Suppressor macrophage treated with lipopolysaccharide for 1 hour (primary cell): ENCODE measurements around the gene JMJD8.

Source experiments
- DNase-seq, 3 donors: peaks; one replicate each; pipeline ENCODE4 v3.0.0-alpha.2; 2020 to 2022

Gene JMJD8

GRCh38 chr16:637081-638018 lies 46.8 kb downstream of the JMJD8 start:
- peak; percentile 85 to 98 (median 95) for DNase-seq

DNA sequence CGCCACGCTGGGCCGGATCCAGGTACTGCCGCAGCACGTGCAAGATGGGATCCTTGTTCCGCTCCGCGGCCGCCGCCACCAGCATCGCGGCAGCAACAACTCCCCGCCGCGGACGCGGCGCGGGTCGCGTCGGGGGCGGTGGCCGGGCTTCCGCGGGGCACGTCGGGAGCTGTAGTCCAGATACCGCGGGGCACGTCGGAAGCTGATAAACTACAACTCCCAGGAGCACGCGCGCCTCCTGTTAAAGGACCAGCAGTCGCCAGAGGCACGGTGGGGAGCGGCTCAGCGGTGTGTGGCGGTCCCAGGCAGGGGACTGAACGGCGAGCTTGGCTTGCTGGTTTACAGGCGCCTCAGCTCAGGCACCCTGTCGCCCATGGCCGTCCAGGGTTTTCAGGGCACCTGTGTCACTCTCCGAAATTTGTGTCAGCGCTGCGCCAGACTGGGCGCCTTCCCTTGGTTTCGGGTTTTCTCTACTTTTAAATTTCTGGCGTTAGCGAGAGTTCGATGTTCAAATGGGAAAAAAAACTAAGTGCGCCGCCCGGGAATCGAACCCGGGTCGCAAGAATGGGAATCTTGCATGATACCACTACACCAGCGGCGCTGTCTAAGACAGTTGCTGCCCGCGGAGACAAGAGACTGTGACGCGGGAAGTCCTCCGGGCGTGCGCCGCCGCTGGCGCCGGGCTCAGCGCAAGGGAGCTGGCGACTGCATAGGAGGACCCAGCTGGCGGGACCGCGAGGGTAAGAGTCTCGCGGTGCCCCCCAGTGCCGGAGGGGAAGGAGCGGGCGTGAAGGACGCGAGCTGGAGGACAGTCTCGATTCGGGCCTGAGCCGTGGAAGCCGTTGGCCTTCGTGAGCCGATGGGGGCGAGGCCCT lies 47.7 kb downstream of the JMJD8 start, which contains the start of gene METTL26:
Gene METTL26, minus strand, starts transcription at position 100 of the 875 bp plus-strand sequence. Its CDS starts 15 bp downstream, at position 85.
- DNase-seq = peak; percentile 96 to 97 (median 97)

GRCh38 chr16:635573-636205 lies 48.4 kb downstream of the JMJD8 start:
- DNase-seq = peak in 1 of 3 donors; percentile 10

DNA sequence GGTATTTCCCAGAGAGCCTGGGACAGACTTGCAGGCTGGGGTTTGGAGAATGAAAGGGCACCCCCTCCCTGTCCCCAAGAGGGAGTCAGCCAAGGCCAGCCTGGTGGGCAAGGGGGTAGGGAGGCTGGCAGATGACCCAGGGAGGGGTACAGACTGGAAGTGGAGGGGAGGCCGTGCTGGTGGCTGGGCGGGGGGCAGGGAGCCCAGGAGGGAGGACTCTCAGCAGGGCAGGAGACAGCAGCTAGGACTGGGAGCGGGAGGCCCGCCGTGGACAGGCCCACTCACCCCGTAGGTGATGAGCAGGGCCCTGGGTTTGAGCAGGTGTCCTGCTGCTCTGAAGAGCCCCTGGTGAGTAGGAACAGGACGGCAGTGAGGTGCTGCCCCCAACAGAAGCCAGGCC lies 49.1 kb downstream of the JMJD8 start:
- no peak for DNase-seq

- DNase-seq = no peak
These were observed 50.0 kb downstream of the JMJD8 start for GRCh38 chr16:634051-634670.

- no peak for DNase-seq
These were observed 50.6 kb downstream of the JMJD8 start for GRCh38 chr16:633336-634050.

GRCh38 chr16:632486-633335 lies 51.4 kb downstream of the JMJD8 start:
- no peak for DNase-seq

DNA sequence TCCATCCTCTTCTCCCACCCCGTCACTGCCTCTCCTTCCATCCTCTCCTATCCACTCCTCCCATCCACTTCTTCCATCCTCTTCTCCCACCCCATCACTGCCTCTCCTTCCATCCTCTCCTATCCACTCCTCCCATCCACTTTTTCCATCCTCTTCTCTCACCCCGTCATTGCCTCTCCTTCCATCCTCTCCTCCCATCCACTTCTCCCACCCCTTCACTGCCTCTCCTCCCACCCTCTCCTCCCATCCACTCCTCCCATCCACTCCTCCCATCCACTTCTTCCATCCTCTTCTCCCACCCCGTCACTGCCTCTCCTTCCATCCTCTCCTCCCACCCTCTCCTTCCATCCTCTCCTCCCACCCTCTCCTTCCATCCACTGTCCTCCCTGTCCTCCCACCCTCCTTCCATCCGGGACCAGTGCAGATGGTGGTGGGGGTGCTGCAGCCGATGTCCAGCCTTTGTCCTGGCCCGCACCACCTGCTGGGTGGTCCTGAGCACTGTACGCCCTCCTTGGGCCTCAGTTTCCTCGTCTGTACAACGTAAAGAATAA lies 52.3 kb downstream of the JMJD8 start:
- no peak for DNase-seq
